ENCODE data around the gene METTL26.

METTL26 gene

DNA sequence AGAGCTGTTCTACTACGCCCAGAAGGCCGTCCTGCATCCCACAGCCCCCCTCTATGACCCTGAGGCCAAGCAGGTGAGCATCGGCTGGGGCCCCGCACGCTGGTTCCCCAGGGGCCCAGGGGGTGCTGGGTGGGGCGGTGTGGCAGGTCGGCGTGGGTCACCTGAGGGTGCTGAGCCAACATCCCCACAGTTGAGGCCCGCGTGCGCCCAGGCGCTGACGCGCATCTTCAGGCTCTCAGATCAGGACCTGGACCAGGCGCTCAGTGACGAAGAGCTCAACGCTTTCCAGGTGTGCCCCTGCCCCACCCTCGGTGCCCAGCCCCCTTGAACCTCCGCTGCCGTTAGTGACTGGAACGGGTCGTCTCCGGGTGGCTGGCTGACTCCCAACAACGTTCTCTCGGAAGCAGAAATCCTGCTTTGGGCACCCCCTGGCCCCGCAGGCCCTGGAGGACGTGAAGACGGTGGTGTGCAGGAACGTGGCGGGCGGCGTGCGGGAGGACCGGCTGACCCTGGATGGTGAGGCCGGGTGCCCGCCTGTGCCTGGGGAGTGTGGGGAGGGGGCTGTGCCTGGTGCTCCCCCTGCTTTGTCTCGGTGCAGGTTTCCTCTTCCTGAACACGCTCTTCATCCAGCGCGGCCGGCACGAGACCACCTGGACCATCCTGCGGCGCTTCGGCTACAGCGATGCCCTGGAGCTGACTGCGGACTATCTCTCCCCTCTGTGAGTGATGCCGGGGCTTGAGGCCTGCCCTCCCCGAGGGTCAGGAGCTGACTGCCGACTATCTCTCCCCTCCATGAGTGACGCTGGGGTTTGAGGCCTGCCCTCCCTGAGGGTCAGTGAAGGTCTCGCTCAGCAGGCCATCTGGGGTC is 34.6 kb upstream of the METTL26 start:
- no peak overlapping the region for H2AFZ ChIP-seq (ENCODE audit: low read depth, low read length, severe bottlenecking)
- no peak overlapping the region for H3K9ac ChIP-seq (ENCODE audit: low read length)
- H3K4me3 ChIP-seq (ENCODE audit: insufficient read depth, low read length, poor library complexity, severe bottlenecking): no peak overlapping the region
- TF ChIP-seq, protein P1, sequence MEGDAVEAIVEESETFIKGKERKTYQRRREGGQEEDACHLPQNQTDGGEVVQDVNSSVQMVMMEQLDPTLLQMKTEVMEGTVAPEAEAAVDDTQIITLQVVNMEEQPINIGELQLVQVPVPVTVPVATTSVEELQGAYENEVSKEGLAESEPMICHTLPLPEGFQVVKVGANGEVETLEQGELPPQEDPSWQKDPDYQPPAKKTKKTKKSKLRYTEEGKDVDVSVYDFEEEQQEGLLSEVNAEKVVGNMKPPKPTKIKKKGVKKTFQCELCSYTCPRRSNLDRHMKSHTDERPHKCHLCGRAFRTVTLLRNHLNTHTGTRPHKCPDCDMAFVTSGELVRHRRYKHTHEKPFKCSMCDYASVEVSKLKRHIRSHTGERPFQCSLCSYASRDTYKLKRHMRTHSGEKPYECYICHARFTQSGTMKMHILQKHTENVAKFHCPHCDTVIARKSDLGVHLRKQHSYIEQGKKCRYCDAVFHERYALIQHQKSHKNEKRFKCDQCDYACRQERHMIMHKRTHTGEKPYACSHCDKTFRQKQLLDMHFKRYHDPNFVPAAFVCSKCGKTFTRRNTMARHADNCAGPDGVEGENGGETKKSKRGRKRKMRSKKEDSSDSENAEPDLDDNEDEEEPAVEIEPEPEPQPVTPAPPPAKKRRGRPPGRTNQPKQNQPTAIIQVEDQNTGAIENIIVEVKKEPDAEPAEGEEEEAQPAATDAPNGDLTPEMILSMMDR (IDR thresholded peaks at IDR 0.05; ENCODE audit: insufficient read depth, low read length, poor library complexity, severe bottlenecking): no peak
- no peak for TF ChIP-seq EZH2phosphoT487 (conservative IDR thresholded peaks at IDR 0.05; ENCODE audit: low read length)
- H3K9me2 ChIP-seq (replicated peaks; ENCODE audit: insufficient read depth, low read length): no peaks in the 10 kb centered on the region
- no peaks in the 10 kb centered on the region for H3K9me3 ChIP-seq (ENCODE audit: insufficient read depth, low read length)
- no peak overlapping the region for H3K27ac ChIP-seq (ENCODE audit: low read depth, low read length)
- no peak overlapping the region for H3K4me2 ChIP-seq (ENCODE audit: low read depth, low read length, poor library complexity, severe bottlenecking)
- no peaks in the 10 kb centered on the region for H3K27me3 ChIP-seq (ENCODE audit: low read length)
- no peaks in the 10 kb centered on the region for H4K20me1 ChIP-seq (ENCODE audit: low read depth, low read length)
- no peaks in the 10 kb centered on the region for H3F3A ChIP-seq (ENCODE audit: insufficient read depth)
- H3K36me3 ChIP-seq (ENCODE audit: low read length): no peaks in the 10 kb centered on the region
- peaks cover 8% of the 10 kb centered on the region; the same call in 1 of the 2 replicates for H3K79me2 ChIP-seq (ENCODE audit: insufficient read depth, low read length)

DNA sequence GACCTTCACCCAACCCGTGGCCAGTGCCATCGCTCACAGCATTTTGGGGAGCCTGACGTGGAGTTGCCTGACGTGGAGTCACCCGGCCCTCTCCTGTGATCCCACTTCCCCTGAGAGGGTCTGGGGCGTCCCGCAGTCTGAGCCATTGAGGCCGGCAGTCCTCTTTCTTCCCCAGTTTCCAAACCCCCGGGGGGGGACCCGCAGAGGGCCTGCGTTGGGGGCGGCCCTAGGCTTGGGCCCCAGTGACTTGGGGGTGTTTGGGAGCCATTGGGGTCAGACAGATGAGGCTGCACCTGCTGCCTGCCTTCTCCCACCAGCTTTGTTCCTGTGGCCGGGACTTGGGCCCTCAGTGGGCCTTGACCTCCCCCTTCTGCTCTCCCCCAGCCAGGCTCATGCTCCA is 33.6 kb upstream of the METTL26 start:
- no peaks in the 10 kb centered on the region for H3K36me3 ChIP-seq (ENCODE audit: low read length)

DNA sequence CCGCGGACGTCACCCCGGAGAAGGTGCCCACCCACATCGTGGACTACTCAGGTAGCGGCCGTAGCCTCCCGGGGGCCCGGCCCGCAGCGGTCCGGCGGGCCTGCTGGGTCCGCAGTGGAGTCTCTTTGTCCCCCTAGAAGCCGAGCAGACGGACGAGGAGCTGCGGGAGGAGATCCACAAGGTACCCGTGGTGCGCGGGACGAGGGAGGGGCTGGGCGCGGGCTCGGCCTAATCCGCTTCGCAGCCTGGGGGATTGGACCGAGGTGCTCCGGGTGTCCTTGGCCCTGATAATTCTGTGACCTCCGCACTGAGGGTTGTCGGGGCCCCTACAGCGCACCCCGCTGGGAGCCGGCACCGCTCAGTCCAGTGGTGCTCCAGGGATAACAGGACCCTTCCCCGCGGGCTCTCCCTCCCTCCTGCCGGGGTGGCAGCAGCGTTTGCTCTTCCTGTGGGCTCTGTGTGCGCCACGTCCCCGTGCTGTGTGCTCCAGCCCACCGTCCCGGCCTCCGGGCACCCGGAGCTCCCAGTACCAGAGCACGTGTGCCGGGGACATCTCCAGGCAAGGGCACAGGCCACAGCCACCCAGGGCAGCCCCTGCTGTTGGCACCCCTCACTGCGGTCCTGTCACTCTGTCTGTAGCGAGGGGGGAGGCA is 32.5 kb upstream of the METTL26 start:
- peak overlapping the region; percentile 96 for H3K9ac ChIP-seq (ENCODE audit: low read length)
- peak overlapping the region; percentile 45 for H3K27ac ChIP-seq (ENCODE audit: low read depth, low read length)
- peak overlapping the region; percentile 44 for H2AFZ ChIP-seq (ENCODE audit: low read depth, low read length, severe bottlenecking)
- no peaks in the 10 kb centered on the region for H3F3A ChIP-seq (ENCODE audit: insufficient read depth)
- H3K4me3 ChIP-seq (ENCODE audit: insufficient read depth, low read length, poor library complexity, severe bottlenecking): peak overlapping the region; percentile 88
- H3K9me2 ChIP-seq (replicated peaks; ENCODE audit: insufficient read depth, low read length): no peaks in the 10 kb centered on the region
- TF ChIP-seq, protein P1 (IDR thresholded peaks at IDR 0.05; ENCODE audit: insufficient read depth, low read length, poor library complexity, severe bottlenecking): no peak
- TF ChIP-seq EZH2phosphoT487 (conservative IDR thresholded peaks at IDR 0.05; ENCODE audit: low read length): no peak
- H4K20me1 ChIP-seq (ENCODE audit: low read depth, low read length): no peaks in the 10 kb centered on the region
- H3K27me3 ChIP-seq (ENCODE audit: low read length): no peaks in the 10 kb centered on the region
- H3K79me2 ChIP-seq (ENCODE audit: insufficient read depth, low read length): peaks cover 8% of the 10 kb centered on the region; the same call in 1 of the 2 replicates
- H3K9me3 ChIP-seq (ENCODE audit: insufficient read depth, low read length): no peaks in the 10 kb centered on the region
- no peaks in the 10 kb centered on the region for H3K36me3 ChIP-seq (ENCODE audit: low read length)
- peak overlapping the region; percentile 65 for H3K4me2 ChIP-seq (ENCODE audit: low read depth, low read length, poor library complexity, severe bottlenecking)

More for the DNA sequence above, 33.6 kb upstream of the METTL26 start:
- H4K20me1 ChIP-seq (ENCODE audit: low read depth, low read length): no peaks in the 10 kb centered on the region
- no peak overlapping the region for H3K27ac ChIP-seq (ENCODE audit: low read depth, low read length)
- H3K4me2 ChIP-seq (ENCODE audit: low read depth, low read length, poor library complexity, severe bottlenecking): peak overlapping the region; percentile 65
- no peak overlapping the region for H3K4me3 ChIP-seq (ENCODE audit: insufficient read depth, low read length, poor library complexity, severe bottlenecking)
- H3K79me2 ChIP-seq (ENCODE audit: insufficient read depth, low read length): peaks cover 8% of the 10 kb centered on the region; the same call in 1 of the 2 replicates
- no peaks in the 10 kb centered on the region for H3K9me2 ChIP-seq (replicated peaks; ENCODE audit: insufficient read depth, low read length)
- H2AFZ ChIP-seq (ENCODE audit: low read depth, low read length, severe bottlenecking): no peak overlapping the region
- H3K9ac ChIP-seq (ENCODE audit: low read length): no peak overlapping the region
- H3K27me3 ChIP-seq (ENCODE audit: low read length): no peaks in the 10 kb centered on the region
- TF ChIP-seq, protein P1 (IDR thresholded peaks at IDR 0.05; ENCODE audit: insufficient read depth, low read length, poor library complexity, severe bottlenecking): no peak
- TF ChIP-seq EZH2phosphoT487 (conservative IDR thresholded peaks at IDR 0.05; ENCODE audit: low read length): no peak
- H3K9me3 ChIP-seq (ENCODE audit: insufficient read depth, low read length): no peaks in the 10 kb centered on the region
- no peaks in the 10 kb centered on the region for H3F3A ChIP-seq (ENCODE audit: insufficient read depth)
